Osteoblast (primary cell): Measurements from ENCODE around the gene C1orf167. TPM values are rescaled to one million over a fixed set of nuclear protein-coding genes. Genes with fewer than 3 reads are reported as not detected.

Experiments
- DNase-seq: peaks from one replicate; pipeline ENCODE4 v3.0.0; 2011; ENCODE audit warnings: low spot score, mixed read lengths; ENCODE audit not compliant: insufficient read length; ENCODE audit errors: missing footprints
- H2AFZ ChIP-seq: 2 replicates; pipeline ENCODE4 v1.6.0; 2011; ENCODE audit warnings: mild to moderate bottlenecking, low read length
- H3K27ac ChIP-seq: 2 replicates; pipeline ENCODE4 v1.5.1; 2011; ENCODE audit warnings: mild to moderate bottlenecking, low read depth, low read length, moderate library complexity
- H3K27me3 ChIP-seq: 2 replicates; pipeline ENCODE4 v1.6.0; 2012; ENCODE audit warnings: mild to moderate bottlenecking, control low read depth, inconsistent platforms, low read length, moderate library complexity; ENCODE audit not compliant: insufficient read depth
- H3K36me3 ChIP-seq: 2 replicates; pipeline ENCODE4 v1.5.1; 2011; ENCODE audit warnings: mild to moderate bottlenecking, low read length, control low read depth, moderate library complexity; ENCODE audit not compliant: insufficient read depth
- H3K4me1 ChIP-seq: 2 replicates; pipeline ENCODE4 v1.5.1; 2011; ENCODE audit warnings: mild to moderate bottlenecking, low read length, control low read depth, moderate library complexity; ENCODE audit not compliant: insufficient read depth
- H3K4me2 ChIP-seq: 2 replicates; pipeline ENCODE4 v1.6.0; 2011; ENCODE audit warnings: mild to moderate bottlenecking, low read length; ENCODE audit not compliant: insufficient read depth
- H3K4me3 ChIP-seq: fragments of 200-600 bp; sonication (generic); 3 replicates; pipeline ENCODE4 v1.5.1; 2012; ENCODE audit warnings: mild to moderate bottlenecking, low read length, inconsistent platforms; ENCODE audit not compliant: insufficient read depth
- H3K79me2 ChIP-seq: 2 replicates; pipeline ENCODE4 v1.6.0; 2012; ENCODE audit warnings: mild to moderate bottlenecking, low read length, control low read depth, inconsistent platforms; ENCODE audit not compliant: insufficient read depth
- H3K9me3 ChIP-seq: 2 replicates; pipeline ENCODE4 v1.5.1; 2011; ENCODE audit warnings: low read depth, low read length, control low read depth
- H4K20me1 ChIP-seq: 2 replicates; pipeline ENCODE4 v1.6.0; 2012; ENCODE audit warnings: mild to moderate bottlenecking, low read length, control low read depth; ENCODE audit not compliant: insufficient read depth
- total RNA-seq: library from RNA; depleted of rRNA; stranded (reverse); fragments of >200 nt; gene quantifications from 2 replicates; pipeline ENCODE4 v1.2.3, GENCODE V29; 2012
- TF ChIP-seq, protein P1 (sequence below): IDR thresholded peaks from 2 replicates; pipeline ENCODE4 v1.5.1; 2011; ENCODE audit warnings: mild to moderate bottlenecking, low read depth, low read length, moderate library complexity; ENCODE audit errors: extremely low read depth

C1orf167 gene
- total RNA-seq, 1 donor, result not detected

DNA sequence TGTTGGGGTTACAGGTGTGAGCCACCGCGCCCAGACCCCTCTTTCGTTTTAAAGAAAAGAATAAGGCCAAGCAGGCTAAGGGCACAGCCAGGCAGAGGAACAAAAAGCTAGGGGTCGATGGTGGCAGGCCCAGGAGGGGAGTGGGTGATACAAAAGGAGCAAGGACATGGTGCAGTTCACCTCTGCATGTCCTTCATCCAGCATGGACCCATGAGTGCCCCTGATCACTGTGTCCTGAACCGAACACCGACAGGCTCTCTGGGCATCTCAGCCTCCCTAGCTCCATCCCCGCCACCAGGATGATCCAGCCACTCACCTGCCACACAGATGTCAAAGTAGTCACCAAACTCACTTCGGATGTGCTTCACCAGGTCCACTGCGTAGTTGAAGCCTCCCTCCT is 37.9 kb downstream of the C1orf167 start:
- TF ChIP-seq, protein P1, sequence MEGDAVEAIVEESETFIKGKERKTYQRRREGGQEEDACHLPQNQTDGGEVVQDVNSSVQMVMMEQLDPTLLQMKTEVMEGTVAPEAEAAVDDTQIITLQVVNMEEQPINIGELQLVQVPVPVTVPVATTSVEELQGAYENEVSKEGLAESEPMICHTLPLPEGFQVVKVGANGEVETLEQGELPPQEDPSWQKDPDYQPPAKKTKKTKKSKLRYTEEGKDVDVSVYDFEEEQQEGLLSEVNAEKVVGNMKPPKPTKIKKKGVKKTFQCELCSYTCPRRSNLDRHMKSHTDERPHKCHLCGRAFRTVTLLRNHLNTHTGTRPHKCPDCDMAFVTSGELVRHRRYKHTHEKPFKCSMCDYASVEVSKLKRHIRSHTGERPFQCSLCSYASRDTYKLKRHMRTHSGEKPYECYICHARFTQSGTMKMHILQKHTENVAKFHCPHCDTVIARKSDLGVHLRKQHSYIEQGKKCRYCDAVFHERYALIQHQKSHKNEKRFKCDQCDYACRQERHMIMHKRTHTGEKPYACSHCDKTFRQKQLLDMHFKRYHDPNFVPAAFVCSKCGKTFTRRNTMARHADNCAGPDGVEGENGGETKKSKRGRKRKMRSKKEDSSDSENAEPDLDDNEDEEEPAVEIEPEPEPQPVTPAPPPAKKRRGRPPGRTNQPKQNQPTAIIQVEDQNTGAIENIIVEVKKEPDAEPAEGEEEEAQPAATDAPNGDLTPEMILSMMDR, result no peak
- H3K79me2 ChIP-seq, result peaks cover 15% of the 10 kb centered on the region
- peaks cover 23% of the 10 kb centered on the region for H3K36me3 ChIP-seq
- H3K4me2 ChIP-seq, result no peak overlapping the region
- H2AFZ ChIP-seq, result no peak overlapping the region
- H4K20me1 ChIP-seq, result peaks cover 5% of the 10 kb centered on the region
- H3K4me3 ChIP-seq, result no peak overlapping the region
- no peak overlapping the region for H3K27ac ChIP-seq
- DNase-seq, result no peak
- peaks cover 39% of the 10 kb centered on the region for H3K4me1 ChIP-seq
- H3K9me3 ChIP-seq, result no peaks in the 10 kb centered on the region
- no peaks in the 10 kb centered on the region for H3K27me3 ChIP-seq

DNA sequence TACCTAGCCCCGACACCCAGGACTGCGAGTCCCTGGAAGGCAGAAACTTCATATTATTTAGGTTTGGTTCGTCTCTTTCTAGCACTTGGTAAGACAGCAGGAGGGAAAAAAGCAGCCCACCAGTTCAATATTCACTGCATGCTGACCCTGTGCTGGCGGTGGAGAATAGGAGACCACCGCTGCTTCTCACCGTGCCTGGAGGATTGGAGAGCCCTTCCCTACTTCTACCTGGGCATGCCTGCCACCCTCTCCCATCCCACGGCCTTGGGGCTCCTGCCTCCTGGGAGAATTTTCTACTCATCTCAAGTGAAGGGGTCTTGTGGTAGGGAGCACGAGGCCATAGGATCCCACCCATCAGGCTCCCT is 38.4 kb downstream of the C1orf167 start:
- Histone ChIP-seq H3K9me3 (no peaks in the 10 kb centered on the region), H3K79me2 (peaks cover 20% of the 10 kb centered on the region), H3K27ac (no peak overlapping the region), H3K27me3 (no peaks in the 10 kb centered on the region), H3K4me2 (no peak overlapping the region), H4K20me1 (peaks cover 5% of the 10 kb centered on the region), H3K4me3 (no peak overlapping the region), H3K4me1 (peaks cover 42% of the 10 kb centered on the region), H3K36me3 (peaks cover 18% of the 10 kb centered on the region), H2AFZ (no peak overlapping the region)
- DNase-seq, result no peak
- TF ChIP-seq, protein P1, result no peak

DNA sequence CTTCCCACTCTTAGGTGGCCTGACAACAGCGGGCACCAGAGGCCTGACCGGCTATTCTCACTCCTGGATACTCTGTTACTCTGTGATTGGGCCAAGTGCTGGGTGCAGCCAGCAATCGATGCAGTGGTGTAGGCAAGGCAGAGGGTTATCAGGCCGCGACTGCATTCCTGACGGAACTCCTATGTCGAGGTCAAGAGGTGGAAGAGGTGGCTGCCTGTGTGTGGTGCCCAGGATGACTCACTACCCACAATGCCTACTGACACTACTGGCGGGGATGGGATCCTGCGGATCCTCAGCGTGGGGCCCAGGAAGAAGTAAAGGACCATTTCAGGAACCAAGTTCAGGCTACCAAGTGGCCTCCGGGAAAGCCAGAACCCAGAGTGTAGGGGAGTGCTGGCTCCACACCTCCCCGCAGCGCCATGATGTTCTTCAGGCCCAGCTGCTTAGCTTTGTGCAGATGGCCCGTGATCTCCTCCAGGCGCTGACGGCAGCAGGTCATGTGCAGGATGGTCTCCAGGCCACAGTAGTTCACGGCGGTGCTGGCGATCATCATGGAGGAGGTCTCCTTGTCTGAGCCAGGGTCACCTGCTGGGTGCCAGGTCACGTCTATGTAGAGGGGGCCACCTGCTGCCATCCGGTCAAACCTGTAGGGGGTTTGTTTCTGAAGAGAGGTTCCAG is 38.9 kb downstream of the C1orf167 start:
- no peak overlapping the region for H3K4me2 ChIP-seq
- H3K9me3 ChIP-seq, result no peaks in the 10 kb centered on the region
- H2AFZ ChIP-seq, result no peak overlapping the region
- H3K27ac ChIP-seq, result no peak overlapping the region
- H3K4me1 ChIP-seq, result peaks cover 41% of the 10 kb centered on the region
- TF ChIP-seq, protein P1, result no peak
- peaks cover 5% of the 10 kb centered on the region for H4K20me1 ChIP-seq
- peaks cover 21% of the 10 kb centered on the region for H3K79me2 ChIP-seq
- no peak overlapping the region for H3K4me3 ChIP-seq
- no peaks in the 10 kb centered on the region for H3K27me3 ChIP-seq
- H3K36me3 ChIP-seq, result peaks cover 13% of the 10 kb centered on the region
- DNase-seq, result no peak

DNA sequence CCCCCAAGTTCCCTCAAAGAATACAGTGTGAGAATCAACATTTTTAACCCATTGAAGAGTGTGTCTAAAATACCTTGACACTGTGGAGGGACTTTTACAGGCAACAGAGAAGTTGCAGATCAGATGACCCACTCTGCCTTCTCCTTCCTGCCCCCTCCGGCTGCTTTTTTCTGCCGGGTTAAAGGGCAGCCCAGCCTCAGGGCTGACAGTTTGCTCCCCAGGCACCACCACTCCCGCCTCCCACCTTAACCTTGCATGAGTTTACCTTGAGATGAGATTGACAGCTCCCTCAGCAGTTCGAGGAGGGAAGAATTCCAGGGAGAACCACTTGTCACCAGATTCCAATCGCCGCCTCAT is 40.6 kb downstream of the C1orf167 start:
- Histone ChIP-seq H4K20me1 (peaks cover 5% of the 10 kb centered on the region), H3K4me3 (peak overlapping the region; percentile 77), H2AFZ (peak overlapping the region; percentile 89), H3K4me2 (peak overlapping the region; percentile 98), H3K27ac (peak overlapping the region; percentile 26), H3K4me1 (peaks cover 45% of the 10 kb centered on the region), H3K36me3 (peaks cover 12% of the 10 kb centered on the region), H3K79me2 (peaks cover 38% of the 10 kb centered on the region), H3K27me3 (no peaks in the 10 kb centered on the region), H3K9me3 (no peaks in the 10 kb centered on the region)
- TF ChIP-seq, protein P1, result no peak
- no peak for DNase-seq
